GM19025 (cell line): Measurements from ENCODE around the gene TRAF3IP1.

Source experiments
- ATAC-seq: cut with Tn5 transposase; IDR thresholded peaks from one replicate; pipeline ENCODE4 v1.9.1; 2021; ENCODE audit warnings: mild to moderate bottlenecking, low read depth, moderate library complexity; ENCODE audit not compliant: unreplicated experiment

The TRAF3IP1 gene

GRCh38 chr2:238423561-238424312, 103.4 kb downstream of the TRAF3IP1 start:
- no peak for ATAC-seq

GRCh38 chr2:238424313-238424700, 104.0 kb downstream of the TRAF3IP1 start:
- no peak for ATAC-seq

- ATAC-seq, result no peak
These were observed 105.2 kb downstream of the TRAF3IP1 start for GRCh38 chr2:238425505-238425978.

GRCh38 chr2:238425979-238426567, 105.8 kb downstream of the TRAF3IP1 start:
- no peak for ATAC-seq

- peak; percentile 84 for ATAC-seq
These were observed 106.5 kb downstream of the TRAF3IP1 start, which contains the start of gene ASB1 for GRCh38 chr2:238426568-238427434. Gene ASB1 (plus strand): TSS chr2:238426927. CDS start chr2:238427071, 144 bp downstream.

GRCh38 chr2:238427435-238428162, 107.3 kb downstream of the TRAF3IP1 start:
- ATAC-seq, result no peak

- ATAC-seq, result no peak
These were observed 108.5 kb downstream of the TRAF3IP1 start for GRCh38 chr2:238428866-238429265.

GRCh38 chr2:238430781-238431180, 110.5 kb downstream of the TRAF3IP1 start:
- ATAC-seq, result no peak

- ATAC-seq, result no peak
These were observed 111.1 kb downstream of the TRAF3IP1 start for GRCh38 chr2:238431456-238431855.

GRCh38 chr2:238433300-238433915, 113.1 kb downstream of the TRAF3IP1 start:
- ATAC-seq, result no peak

GRCh38 chr2:238433941-238434845, 113.9 kb downstream of the TRAF3IP1 start:
- ATAC-seq, result no peak

- no peak for ATAC-seq
These were observed 114.8 kb downstream of the TRAF3IP1 start for GRCh38 chr2:238434846-238435751.

GRCh38 chr2:238435752-238436096, 115.4 kb downstream of the TRAF3IP1 start:
- no peak for ATAC-seq

GRCh38 chr2:238438856-238439849, 118.8 kb downstream of the TRAF3IP1 start:
- ATAC-seq, result no peak

GRCh38 chr2:238439917-238440316, 119.6 kb downstream of the TRAF3IP1 start:
- no peak for ATAC-seq

- no peak for ATAC-seq
These were observed 120.0 kb downstream of the TRAF3IP1 start for GRCh38 chr2:238440331-238440730.

GRCh38 chr2:238440767-238441166, 120.4 kb downstream of the TRAF3IP1 start:
- ATAC-seq, result no peak
